ENCODE results near the gene WDR48. TPM values are rescaled to one million over a fixed set of nuclear protein-coding genes. Genes with fewer than 3 reads are reported as not detected.
A peak's percentile ranks its signal among the peaks of the same experiment; 100 is the strongest.

The WDR48 gene
- polyA plus RNA-seq, 3 donors, result 10.3 to 15.0 (median 11.3) TPM

DNA sequence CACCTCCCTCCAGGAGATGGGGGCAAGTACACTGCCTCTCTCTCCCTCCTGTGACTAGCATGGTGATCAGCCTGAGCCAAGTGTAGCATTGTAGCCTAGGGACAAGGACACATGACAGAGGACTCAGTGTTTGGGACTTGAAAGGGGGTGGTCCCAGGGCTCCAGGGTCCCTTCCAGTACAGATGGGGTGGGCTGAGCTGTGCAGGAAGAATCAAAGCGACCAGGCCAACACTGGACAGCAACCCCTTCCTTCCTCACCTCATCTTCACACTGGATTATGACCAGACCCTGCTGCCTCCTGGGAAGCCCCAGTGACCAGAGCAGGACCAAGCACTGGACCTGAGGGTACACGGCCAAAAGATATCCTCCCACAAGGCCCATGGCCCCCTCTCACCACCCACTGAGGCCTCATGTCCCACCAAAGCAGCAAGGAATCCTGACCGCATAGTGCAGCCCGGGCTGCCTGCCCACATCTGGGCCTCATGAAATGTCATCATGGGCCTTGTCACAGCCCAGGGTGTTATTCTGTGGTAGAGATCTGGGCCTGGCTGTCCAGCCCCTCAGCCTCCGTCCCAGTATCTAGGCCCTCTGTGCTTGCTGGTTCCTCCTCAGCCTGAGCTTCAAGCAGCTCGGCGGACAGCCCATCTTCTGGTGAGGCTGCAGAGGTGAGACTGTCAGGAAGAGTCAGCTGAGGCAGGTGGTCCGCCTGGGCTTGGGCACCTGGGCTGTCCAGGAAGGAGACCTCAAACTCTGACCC is 46.1 kb downstream of the WDR48 start:
- no peak overlapping the region for H3K27ac ChIP-seq (ENCODE audit: low read depth, low read length)

DNA sequence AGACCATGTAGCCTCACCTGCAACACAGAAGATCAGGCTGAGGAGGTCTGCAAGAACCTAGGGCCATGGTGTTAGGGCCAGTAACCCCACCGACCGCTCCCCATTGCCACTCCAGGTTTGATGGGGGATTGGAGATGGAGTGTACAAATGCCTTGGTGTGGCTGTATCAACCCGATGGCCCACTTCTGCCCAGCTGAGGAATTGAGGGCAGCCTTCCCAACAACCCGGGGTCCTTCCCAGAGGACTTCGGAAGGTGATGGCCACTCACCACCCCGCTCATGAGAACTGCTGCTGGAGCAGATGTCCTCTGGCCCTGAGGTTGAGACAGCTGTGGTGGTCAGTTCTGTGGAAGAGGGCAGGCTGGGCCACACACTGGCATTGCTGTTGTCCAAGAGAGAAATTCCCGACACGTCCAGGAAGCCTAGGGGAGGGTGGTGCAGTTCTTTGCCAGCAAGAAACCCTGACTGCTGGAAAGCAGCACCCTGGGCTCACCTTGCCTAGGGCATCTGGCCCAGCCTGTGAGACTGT is 46.7 kb downstream of the WDR48 start:
- WGBS, 3 donors, result 91 to 92% (median 91%) methylated on average over 8 of the region's 8 CpGs
- H3K27ac ChIP-seq (ENCODE audit: low read depth, low read length), result no peak overlapping the region

More for the DNA sequence above, 46.1 kb downstream of the WDR48 start:
- WGBS, 3 donors, result 84 to 88% (median 85%) methylated on average over 8 of the region's 8 CpGs

DNA sequence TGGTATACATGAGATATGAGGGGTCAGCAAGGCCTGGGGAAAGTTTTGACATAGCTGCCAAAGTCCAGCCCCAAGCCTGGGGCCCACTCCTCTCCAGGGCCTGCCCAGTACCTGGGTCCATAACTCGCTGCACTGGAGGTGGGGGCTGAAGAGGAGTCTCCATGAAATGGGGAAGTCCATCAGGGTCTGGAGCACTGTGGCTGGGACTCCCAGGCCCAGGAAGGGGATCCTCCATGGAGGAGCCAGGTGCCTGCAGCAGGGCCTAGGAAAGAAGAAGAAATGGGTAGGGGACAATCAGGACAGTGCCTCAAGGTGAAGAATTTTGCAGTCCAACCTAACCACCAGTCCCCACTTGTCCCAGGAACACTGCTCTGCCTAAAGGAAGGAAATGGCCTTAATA is 47.4 kb downstream of the WDR48 start:
- H3K27ac ChIP-seq (ENCODE audit: low read depth, low read length), result no peak overlapping the region
- 79 to 100% (median 84%) methylated on average over 1 of the region's 1 CpG for WGBS, 3 donors

DNA sequence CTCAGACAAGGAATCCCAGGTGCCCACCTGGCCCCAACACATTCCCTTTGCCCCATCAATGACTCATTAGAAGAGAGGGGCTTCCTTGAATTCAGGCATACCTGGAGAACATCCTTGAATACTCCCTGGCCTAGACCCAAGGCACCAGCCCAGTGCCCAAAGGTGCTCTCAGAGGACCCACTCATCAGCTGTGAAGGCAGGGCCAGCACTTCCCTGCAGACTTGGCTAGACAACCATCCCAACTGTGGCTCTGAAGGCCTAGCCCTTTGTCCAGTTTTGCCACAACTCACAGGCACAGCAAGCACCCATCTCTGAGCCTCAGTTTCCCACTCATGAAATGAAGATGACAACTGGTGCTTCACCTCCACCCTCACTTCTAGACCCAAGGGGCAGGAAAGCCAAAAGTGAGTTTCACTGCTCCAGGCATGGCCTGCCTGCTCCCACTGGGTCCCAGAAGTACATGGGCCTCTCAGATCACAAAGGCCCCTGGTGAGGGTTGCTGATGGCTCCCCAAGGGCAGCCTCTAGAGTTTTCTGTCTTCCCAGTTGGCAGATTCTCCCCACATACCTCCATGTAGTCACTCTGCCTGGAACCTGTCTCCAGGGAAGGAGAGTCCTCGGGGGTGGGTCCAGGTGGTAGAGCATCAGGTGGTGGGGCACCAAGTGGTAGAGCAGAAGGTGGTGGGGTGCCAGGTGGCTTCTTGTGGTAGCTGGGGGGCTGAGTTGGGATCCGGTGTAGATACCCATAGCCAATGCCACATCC is 48.1 kb downstream of the WDR48 start:
- WGBS, 3 donors, result 90 to 98% (median 95%) methylated on average over 2 of the region's 2 CpGs

DNA sequence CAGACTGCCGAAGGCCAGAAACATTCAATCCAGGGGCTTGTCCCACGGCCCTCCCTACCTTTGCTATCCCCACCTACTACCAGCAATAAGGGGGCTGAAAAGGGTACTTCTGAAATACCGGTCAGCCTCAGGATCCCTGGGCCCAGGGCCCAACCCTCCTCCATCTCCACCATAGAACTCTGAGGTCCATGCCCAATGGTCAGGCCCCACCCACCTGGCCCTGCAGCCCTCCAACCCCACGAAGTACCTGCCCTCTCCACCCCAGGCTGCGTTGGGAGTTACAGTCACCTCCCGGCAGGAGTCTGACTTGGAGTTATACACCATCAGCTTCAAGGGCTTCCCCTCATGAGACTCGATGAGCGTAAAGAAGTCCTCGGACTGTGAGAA is 48.7 kb downstream of the WDR48 start:
- no peak overlapping the region for H3K27ac ChIP-seq (ENCODE audit: low read depth, low read length)
- WGBS, 3 donors, result 90 to 92% (median 92%) methylated on average over 9 of the region's 9 CpGs

More for the DNA sequence above, 48.1 kb downstream of the WDR48 start:
- no peak overlapping the region for H3K27ac ChIP-seq (ENCODE audit: low read depth, low read length)

DNA sequence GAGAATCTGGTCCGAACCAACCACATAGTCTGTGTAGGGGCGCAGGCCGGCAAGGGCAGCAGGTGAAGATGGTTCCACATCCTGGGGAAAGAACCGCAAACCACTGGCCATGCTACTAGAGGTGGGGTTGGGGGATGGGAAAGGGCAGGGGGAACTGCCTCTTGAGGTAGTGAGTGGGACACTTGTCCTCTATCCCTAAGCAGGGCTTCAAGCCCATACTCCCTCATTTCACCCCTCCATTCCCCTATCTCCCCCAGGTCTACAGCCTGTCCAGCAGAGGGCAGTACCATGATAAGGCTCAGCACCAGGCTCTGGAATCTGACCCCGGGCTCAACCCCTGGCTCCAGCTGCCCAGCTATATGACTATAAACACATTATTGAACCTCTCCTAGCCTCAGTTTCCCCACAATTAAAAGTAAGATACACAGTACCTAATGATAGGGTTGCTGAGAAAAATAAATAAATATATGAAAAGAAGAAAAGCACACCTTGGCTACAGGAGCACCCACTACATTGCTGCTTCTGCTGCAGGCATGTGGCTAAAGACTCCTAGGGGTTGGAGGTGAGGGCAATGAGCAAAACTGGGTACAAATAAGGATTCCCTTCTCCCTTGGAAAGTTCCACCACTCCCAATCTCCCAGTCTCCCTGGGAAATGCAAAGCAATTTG is 49.3 kb downstream of the WDR48 start:
- H3K27ac ChIP-seq (ENCODE audit: low read depth, low read length), result no peak overlapping the region
- WGBS, 3 donors, result 84% methylated on average over 5 of the region's 5 CpGs

DNA sequence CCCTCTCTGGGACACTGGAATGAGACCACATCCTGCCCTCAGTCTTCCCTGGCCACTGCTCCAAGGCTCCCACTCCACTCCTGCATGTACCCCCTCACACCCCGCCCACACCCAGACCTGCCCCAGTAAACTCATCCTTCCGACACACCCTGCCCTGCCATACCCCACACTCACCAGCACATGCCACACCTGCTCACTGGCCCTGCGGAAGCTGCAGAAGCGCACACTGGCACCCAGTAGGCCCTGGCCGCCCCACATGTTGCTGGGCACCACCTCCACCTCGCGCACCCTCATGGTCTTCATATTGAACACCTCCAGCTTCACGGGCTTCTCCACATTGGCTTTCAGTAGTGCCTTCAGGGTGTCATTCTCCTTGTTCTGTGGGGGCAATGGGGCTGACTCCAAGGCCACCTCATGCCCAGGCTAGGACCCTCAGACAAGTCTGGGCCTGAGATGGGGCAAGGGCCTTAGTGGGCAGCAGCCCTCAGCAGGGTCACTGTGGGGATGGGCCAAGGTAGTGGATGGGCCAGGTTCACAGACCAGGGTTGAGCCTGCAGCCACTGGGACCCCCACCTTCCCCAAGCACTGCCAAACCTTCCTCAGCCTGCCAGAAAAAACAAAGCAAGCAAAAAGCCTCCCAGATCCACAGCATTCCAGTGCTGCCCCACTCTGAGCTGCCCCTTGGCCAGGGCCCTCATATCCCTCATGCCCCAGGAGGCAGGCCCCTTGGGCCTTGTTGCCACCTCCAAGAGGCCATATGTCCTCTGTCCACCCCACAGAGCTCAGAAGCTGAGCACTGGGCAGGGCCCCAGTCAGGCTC is 50.9 kb downstream of the WDR48 start:
- H3K27ac ChIP-seq (ENCODE audit: low read depth, low read length), result no peak overlapping the region
- 95 to 96% (median 95%) methylated on average over 8 of the region's 8 CpGs for WGBS, 3 donors

DNA sequence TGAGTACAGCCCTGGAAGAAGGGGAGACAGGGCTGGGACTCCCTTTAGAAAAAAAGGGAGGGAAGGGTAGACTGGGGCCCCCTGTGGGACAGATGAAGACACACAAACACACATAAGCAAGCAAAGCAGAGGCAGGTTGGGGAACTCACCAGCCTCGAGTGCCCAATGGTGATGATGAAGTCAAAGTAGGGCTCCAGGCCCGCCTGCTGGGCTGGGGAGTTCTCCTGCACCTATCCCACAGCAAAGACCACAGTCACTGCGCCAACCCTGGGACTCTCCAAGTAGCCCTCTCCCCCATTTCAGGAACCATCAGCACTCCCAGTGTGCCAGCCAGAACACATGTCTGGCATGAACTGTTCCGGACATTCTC is 51.5 kb downstream of the WDR48 start:
- H3K27ac ChIP-seq (ENCODE audit: low read depth, low read length), result no peak overlapping the region
- WGBS, 3 donors, result 70 to 82% (median 80%) methylated on average over 4 of the region's 4 CpGs

DNA sequence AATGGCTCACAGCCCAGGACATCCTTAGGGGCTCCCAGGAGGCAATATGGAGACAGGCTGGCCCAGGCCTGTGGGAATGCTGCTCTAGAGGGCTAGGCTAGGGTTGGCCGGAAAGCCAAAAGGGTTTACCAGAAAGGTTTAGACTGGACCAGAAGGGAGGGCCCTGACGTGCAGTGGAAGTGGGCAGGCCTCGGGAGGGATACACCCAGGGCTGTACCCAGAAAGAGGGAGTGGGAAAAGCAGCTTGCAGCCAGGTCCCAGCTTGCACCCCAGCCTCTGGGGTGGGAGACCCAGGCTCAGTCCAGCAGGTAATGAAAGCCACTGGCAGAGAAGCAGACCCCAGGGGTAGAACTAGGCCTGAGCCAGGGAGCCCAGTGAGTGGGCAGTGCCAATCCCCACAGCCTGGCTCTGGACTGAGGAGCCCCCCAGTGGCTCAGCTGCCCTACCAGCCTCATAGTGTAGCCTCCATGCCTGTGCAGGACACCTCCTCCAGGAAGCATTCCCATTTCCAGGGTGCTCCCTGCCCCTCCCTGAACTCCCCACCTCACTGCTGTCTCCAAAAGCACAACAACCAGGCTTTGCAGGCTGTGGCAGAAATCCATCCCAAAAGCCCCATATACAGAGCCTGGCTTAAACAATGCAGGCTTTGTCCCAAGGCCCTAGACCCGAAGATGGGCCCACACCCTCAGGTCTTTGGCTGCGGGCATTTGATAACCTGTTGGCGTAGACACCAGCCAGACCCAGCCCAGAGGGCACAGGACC is 52.2 kb downstream of the WDR48 start:
- 68 to 85% (median 73%) methylated on average over 6 of the region's 6 CpGs for whole genome bisulfite sequencing, 3 donors
- no peak overlapping the region for H3K27ac ChIP-seq (ENCODE audit: low read depth, low read length)

DNA sequence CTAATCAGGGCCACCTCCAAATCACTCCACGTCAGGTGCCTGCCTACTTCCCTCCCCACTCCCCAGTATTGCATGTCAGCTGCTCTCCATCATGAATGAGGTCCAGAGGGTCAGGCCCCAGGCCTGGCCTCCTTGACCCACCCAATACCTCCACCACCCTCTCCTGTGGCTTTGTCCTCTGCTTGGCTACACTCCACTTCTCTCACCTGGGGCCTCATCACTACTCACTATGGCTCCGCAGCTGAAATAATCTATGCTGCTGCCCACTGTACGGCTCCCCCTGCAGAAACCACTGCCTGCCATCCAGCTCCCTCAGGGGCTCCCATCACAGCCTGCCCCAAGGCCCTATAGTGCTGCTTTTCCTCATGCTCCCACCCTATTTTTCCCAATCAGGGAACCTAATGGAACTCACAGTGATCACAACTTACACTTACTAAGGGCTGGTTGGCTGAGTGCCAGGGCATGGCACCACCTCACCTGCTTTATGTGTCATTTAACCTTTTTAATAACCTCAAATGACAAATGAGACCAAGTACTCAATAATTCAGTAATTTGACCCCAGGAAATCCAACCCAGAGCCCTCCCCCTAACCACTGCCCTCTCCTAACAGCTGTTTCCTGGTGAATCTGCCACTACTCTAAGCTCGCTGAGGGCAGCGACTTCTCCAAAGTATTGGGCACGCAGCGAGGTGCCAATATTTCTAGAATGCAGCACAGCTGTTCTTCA is 53.3 kb downstream of the WDR48 start:
- H3K27ac ChIP-seq (ENCODE audit: low read depth, low read length), result no peak overlapping the region
- 83 to 86% (median 85%) methylated on average over 7 of the region's 7 CpGs for WGBS, 3 donors

DNA sequence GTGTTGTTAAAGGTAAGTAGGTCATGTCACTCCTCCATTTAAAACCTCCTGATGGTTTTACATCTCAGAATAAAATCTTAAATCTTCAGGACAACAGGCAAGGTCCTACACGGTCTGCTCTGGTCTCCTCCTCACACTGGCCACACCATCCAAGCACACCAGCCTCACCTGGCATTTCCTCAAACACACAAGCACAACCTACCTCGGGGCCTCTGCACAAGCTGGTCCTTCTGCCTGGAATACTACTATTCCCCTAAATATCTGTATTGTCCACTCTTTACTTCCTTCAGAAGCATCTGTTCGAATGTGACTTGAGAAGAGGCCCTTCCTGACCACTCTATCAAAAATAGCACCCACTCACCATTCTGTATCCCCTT is 53.9 kb downstream of the WDR48 start:
- WGBS, 3 donors, result 70 to 88% (median 83%) methylated on average over 3 of the region's 3 CpGs
- H3K27ac ChIP-seq (ENCODE audit: low read depth, low read length), result no peak overlapping the region

DNA sequence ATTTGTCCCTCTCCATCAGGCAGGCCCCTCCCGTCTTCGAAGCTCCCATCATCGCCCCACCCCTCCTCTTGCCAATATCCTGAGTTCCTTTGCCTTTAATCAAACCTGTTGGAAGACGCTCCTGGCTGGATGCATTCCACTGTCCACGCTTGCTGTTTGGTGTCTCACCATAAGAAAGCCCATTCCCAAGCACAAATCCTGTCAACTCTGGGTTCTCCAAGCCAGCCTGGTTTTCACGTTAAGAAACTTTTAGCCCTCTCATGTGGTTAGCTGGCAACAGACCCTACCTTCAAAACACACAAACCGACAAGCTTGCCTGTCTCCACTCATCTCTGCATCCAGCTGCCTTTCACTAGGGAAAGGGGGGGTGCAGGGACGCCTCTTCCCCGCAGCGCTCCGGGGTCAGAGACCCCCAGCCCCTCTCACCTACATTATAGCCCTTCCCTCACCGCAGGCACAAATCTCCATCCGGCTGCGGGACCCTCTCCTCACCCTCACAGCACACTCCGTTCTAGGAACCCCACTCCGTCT is 54.5 kb downstream of the WDR48 start:
- 5 to 15% (median 15%) methylated on average over 16 of the region's 16 CpGs for WGBS, 3 donors
- H3K27ac ChIP-seq (ENCODE audit: low read depth, low read length), result no peak overlapping the region

DNA sequence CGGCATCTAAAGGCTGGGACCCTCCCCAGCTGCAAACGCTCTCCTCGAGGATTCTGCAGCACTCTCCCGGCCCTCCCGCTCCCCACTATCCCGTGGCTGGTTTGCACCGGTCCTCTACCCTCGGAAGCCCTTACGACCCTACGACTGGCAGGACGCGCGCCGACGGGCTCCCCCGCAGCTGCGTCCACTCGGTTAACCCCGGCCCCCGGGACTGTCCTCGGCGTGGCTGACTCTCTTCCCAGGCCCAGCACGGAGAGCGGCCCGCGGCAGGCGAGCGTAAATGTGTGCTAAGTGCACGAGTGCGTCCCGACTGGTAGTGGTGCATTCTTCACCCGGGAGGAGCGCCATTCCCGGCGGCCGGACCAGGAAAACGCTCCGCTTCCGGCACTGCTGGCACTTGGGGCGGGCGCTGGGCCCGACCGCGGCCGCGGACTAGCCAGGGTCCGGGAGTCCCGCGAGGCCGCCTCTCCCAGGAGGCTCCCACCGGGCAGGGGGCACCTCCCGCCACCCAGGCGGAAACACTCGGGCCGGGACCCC is 55.1 kb downstream of the WDR48 start:
- H3K27ac ChIP-seq (ENCODE audit: low read depth, low read length), result peak overlapping the region; percentile 44
- 0 to 1% (median 0%) methylated on average over 44 to 55 of the region's 55 CpGs for WGBS, 3 donors

DNA sequence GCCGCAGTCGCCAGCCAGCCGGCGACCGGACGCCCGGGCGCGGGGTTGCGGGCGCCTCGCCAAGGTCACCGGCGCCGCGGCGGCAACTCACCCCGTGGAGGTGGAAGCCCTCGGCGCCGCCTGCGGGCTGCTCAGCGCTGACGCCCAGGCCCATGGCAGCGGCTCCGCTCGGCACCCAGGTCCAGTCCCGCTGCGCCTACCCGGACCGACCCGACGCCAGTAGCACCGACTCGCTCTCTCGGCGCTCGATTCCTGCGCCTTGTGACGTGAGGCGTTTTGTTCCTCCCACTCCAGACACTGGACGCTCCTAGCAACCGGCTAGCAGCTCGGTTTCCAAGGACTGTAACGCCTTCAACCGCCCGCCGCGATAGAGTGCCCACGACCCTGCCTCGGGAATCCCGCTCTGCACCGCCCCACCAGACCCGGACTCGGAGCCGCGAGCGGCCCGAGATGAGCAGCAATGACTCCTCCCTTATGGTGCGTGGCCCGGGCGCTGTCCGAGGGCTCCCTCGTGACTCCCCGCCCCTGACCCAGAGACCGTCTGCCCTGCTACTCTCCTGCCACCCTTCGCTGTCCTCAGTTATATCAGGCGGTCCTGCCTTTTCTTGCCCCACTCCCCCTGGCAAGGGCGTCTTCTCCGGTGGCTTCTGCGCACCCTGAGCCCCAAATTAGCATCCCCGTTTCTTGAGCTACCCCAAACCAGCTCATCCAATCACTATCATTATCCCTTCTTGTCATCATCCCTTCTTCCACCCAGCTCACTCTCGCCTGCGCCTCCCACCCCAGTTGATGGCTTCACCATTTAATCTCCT is 55.8 kb downstream of the WDR48 start, which contains the start of the genes GORASP1 and TTC21A:
Gene GORASP1, minus strand, starts transcription at position 240 of the 812 bp plus-strand sequence. Its CDS starts 86 bp downstream, at position 154.
Gene TTC21A, plus strand, starts transcription at position 293 of the 812 bp plus-strand sequence. Its CDS starts 158 bp downstream, at position 451.
- WGBS, 3 donors, result 0 to 1% (median 1%) methylated on average over 72 to 74 of the region's 74 CpGs
- peak within 1 kb of the TSS; percentile 44 for H3K27ac ChIP-seq (ENCODE audit: low read depth, low read length)

DNA sequence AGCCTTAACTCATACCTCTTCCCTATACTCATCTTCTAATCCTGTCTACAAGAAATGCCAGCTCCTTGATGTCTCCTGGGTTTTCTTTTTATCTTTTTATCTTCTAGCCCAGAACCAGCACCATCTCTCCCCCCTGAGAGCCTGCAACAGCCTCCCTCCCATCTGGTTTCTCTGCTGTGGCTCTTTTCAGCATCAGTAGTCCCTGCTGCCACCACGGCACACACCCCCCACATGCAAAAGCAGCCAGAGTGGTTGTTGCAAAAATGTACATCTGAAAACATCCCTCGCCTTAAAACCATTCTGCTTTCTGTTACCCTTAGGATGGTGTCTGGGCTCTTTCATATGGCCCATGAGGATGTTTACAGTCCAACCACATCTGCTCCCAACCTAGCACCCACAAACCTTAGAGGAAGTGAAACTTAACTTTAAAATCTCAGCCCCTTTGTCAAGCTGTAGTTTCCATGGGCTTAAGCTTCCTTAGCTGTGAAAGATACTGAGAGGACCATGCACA is 56.4 kb downstream of the WDR48 start:
- H3K27ac ChIP-seq (ENCODE audit: low read depth, low read length), result no peak overlapping the region
- 26 to 40% (median 36%) methylated on average over 2 of the region's 2 CpGs for WGBS, 3 donors
